ACHN (cell line): Measurements from ENCODE around the gene SLC22A2.

Experiments used
- DNase-seq: peaks from one replicate; pipeline ENCODE4 v3.0.0-alpha.2; 2015
- in situ Hi-C: cut with HindIII; loops from 2 replicates; pipeline ENCODE4 v1.10.0; 2017; ENCODE audit warnings: low sequenced_read_pairs, low pct_ligation_motif_present, low pct_unique_long_range_greater_than_20kb

SLC22A2 gene

DNA sequence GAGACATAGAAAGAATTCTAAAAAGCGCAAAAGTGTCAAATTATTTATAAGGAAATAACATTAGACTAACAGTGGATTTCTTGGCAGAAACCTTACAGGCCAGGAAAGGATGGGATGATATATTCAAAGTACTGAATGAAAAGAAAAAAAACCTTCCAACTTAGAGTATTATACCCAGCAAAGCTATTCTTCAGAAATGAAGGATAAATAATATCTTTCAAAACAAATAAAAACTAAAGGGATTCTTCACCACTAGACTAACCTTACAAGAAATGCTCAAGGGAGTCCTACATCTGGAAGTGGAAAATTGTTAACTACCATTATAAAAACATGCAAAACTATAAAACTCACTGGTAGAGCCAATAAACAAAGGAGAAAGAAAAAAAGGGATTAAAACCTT lies 65.8 kb downstream of the SLC22A2 start:
- no peak for DNase-seq
- in situ Hi-C loops, result no loop called here

DNA sequence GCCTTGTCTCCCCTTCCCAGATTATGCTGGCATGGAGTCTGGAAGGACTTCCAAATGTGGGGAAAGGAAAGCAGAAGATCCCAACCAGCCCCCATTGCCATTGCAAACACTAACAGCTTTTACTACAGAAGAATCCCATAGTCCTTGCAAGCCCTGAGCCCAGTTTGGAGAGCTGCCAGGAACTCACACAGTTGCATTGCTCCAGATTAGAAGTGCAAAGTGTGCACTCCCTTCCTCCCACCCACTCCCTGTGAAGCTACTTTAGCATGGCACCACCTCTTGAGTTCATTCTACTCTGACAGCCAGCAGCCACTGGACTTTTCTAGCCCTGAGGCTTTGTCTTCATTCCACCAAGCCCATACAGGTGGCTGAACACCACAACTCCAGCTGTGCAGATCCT lies 67.6 kb downstream of the SLC22A2 start:
- DNase-seq, result no peak
- in situ Hi-C loops, result no loop called here

DNA sequence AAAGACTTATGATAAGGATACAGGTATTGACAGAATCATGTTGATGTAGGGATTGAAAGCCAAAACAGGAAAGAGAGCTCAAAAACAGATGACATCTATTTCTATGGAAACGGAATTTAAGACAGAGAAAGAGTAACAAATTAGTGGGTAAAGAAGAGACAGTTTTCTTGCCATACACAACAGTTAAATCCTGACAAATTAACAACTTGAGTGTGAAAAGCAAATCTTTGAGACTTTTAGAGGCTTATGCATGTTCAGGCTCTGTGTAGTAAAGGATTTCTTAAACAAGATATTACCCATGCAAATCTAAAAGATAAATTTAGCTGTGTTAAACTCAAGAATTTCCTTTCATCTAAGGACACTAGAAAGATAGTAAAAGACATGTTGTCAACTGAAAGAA lies 68.5 kb downstream of the SLC22A2 start:
- in situ Hi-C loops, result no loop called here

GRCh38 chr6:160188773-160189172 lies 69.8 kb downstream of the SLC22A2 start:
- DNase-seq, result peak; percentile 11
- in situ Hi-C loops, result no loop called here

More for the DNA sequence above, 68.5 kb downstream of the SLC22A2 start:
- no peak for DNase-seq

DNA sequence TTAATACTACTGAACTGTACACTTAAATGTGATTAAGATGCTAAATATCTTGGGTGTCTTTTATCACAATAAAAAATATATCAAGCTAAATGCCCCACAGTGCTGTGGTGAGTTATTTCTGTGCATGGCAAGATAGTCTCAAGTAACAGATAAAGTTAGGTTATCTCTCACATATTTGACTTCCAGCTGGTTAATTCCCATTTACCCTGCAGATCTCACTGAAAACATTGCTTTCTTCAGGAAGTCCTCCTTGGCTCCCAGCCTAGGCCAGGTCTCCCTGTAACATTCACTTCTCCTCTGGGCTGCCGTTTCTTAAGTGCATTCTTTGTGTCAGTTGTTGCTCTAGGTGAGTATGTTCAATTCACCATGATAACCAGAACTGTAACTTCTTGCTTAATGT lies 77.9 kb downstream of the SLC22A2 start:
- no peak for DNase-seq
- in situ Hi-C loops, result no loop called here

DNA sequence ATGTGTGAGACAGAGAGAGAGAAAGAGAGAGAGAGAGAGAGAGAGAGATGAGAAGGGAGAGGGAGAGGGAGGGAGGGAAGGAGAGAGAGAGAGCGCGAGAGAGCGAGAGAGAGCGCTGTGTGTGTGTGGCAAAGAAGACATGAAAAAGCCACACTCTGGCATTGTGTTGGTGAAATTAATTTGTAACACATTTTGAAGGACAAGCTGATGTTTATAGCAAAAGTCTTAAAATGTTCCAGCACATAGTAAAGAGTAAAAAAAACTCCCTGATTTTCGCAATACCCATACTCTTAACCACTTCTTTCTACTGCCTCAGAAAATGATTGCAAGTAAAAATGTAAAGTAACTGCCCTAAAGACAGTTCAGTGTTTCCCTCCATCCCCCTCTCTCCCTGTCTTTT lies 80.3 kb downstream of the SLC22A2 start:
- DNase-seq, result no peak
- in situ Hi-C loops, result no loop called here

GRCh38 chr6:160177220-160177619 lies 81.4 kb downstream of the SLC22A2 start:
- DNase-seq, result no peak
- in situ Hi-C loops, result no loop called here

- no peak for DNase-seq
- in situ Hi-C loops, result no loop called here
These were observed 83.9 kb downstream of the SLC22A2 start for GRCh38 chr6:160174681-160175080.

DNA sequence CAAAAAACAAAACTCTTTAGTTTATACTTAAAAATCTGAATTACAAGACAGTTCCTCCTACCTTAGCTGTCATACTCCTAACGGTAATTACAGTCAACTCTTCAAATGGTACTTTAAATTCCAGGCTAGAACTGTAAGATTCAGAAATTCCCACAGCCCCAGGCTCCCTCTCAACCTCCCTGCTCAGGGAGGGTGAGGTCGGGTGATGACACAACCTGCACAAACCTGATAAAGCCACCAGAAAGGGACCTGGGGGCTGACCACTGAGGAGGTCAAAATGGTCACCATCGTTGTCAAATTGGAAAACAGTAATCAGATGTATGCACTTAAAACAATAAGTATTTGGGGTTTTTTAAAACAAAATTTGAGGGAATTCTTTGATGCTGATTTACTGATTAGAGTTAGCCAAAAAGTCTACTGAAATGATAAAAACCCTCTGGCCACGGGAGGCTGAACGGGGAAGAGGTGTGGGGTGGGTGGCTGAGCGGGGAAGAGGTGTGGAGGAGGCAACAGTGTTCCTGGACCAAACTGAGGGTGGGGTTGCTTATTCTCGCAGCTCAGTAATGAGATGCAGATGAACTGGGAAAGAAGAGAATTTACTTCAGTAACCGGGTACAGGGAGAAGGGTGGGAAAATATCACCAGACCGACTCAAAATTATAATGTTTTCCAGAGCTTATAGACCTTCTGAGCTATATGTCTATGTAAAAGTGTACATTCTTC lies 84.7 kb downstream of the SLC22A2 start:
- in situ Hi-C loops, result no loop called here

GRCh38 chr6:160172704-160173103 lies 85.9 kb downstream of the SLC22A2 start:
- in situ Hi-C loops, result no loop called here
- no peak for DNase-seq

More for the DNA sequence above, 84.7 kb downstream of the SLC22A2 start:
- DNase-seq, result no peak

DNA sequence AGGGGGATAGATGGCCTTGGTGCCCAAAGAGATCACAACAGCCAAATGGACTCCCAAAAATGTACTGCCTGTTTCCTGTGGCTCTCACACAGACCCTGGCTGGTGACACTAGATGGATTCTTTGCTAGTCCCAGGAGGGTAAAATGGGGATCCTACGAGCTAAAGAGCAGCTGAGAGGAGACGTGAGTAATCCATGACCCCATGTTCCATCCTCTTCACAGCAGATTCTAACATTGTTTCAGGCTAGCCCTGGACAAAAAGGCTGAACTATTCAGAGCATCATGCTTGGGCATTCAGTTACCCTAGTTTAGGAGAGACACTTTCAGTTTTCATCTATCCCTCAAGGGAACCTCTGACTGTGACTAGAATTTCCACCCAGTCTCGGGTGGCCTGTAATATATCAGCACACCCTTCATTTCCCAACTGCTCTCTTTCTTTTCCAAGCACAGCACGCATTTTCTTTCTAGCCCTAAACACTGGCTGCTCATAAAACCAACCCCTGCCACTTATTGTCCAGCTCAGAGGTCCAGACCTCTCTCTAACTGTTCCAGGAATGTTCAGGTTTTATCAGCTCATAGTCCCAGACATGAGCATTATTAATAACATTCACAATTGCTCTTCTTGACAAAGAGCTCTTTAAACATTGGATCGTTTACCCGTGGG lies 88.5 kb downstream of the SLC22A2 start:
- in situ Hi-C loops, result no loop called here
- no peak for DNase-seq

DNA sequence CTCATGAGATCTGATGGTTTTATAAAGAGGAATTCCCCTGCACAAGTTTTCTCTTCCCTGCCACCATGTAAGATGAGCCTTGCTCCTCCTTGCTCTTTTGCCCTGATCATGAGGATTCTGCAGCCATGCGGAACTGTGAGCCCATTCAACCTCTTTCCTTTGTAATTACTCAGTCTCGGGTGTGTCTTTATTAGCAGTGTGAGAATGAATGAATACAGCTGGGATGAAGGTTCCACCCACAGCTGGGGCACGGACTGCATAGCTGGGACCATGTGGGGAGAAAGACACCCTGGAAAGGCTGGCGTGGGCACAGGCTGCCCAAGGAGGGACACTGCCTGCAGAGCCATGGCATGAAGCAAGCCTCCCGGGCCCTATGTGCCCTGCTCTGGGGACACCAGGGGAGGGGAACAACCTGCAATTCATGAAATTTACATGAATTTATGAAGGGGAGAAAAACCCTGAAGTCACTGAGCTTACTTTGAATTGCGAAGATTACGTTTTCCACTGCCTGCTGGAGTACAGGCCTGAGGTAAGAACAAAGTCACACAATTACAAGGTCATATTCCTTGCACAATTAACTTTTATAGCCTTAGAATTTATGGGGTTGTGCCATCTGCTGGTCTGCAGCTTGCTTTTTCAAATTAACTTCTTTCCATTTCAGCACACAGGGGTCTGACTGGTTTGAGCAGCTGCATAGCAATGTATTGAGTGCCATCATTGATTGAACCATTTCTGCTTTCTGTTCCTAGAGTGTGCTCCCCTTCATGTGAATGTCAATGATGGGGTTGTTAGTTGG lies 90.8 kb downstream of the SLC22A2 start:
- in situ Hi-C loops, result no loop called here
- DNase-seq, result no peak
